Tibial nerve (tissue), 3 donors: ENCODE results near the gene ZNHIT6.

Experiments used
- POLR2A ChIP-seq, 2 donors: fragments of 450-650 bp; IDR thresholded peaks; one replicate each; pipeline ENCODE4 v1.6.1; 2017; ENCODE audit warnings: antibody characterized with exemption in 2 of 2, mild to moderate bottlenecking in 2 of 2, moderate library complexity in 2 of 2
- TF ChIP-seq, protein P1 (sequence below), 5 experiments: fragments of 200-600 bp in 3 of 5; fragments of 450-650 bp in 2 of 5; sonication (generic) in 3 of 5; IDR thresholded peaks; one replicate each; pipeline ENCODE4 v1.5.1; 2016 to 2019; ENCODE audit warnings: antibody characterized with exemption in 5 of 5, mild to moderate bottlenecking in 3 of 5, moderate library complexity in 2 of 5

DNA sequence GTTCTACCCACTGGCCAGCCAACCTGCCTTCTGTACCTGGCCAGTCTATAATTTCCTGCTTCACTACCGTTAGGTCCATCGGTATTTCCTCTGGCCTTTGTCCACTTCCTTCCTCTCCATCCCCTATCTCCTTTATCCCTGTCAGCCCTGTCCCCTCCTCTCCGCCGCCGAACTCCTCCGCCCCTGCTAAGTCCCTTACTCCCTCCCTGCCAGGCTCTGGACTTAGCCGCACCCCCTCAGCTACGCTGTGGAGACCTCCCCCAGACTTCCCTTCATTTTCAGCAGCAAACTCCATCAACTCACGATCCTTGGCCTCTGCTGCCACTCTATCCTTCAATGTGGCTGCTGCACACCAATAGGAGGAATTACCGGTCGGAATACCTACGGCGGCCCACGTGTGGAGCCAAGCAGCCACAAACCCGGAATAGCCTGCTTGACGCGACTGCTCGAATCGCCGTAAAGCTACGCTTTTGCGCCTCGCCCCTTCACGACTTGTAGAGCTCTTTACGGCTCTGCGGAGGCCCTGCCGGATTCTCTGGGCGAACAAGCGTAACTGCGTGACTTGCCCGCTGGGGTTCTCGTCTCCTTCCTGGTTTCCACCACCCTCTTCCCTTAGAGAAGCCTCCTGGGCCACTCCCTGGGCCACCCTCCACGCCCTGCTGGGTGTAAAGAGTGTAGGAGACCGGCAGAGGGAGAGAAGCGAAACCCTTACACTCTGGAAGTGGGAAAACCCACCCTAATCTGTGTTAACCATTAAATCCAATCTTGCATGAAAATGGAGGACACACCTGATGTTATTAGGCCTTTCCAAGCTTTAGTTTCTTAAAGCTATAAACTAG is at the start of gene ZNHIT6:
- TF ChIP-seq, protein P1, sequence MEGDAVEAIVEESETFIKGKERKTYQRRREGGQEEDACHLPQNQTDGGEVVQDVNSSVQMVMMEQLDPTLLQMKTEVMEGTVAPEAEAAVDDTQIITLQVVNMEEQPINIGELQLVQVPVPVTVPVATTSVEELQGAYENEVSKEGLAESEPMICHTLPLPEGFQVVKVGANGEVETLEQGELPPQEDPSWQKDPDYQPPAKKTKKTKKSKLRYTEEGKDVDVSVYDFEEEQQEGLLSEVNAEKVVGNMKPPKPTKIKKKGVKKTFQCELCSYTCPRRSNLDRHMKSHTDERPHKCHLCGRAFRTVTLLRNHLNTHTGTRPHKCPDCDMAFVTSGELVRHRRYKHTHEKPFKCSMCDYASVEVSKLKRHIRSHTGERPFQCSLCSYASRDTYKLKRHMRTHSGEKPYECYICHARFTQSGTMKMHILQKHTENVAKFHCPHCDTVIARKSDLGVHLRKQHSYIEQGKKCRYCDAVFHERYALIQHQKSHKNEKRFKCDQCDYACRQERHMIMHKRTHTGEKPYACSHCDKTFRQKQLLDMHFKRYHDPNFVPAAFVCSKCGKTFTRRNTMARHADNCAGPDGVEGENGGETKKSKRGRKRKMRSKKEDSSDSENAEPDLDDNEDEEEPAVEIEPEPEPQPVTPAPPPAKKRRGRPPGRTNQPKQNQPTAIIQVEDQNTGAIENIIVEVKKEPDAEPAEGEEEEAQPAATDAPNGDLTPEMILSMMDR (IDR thresholded peaks at IDR 0.05), result peak in 2 of 5 experiments; percentile 22 to 29
- TF ChIP-seq POLR2A (IDR thresholded peaks at IDR 0.05), result peak; percentile 9 to 31
